ENCODE measurements around the gene GPR3. TPM values are rescaled to one million over a fixed set of nuclear protein-coding genes. Genes with fewer than 3 reads are reported as not detected.

Gene GPR3
- total RNA-seq, 1 experiment from 2014 or later = 0.65 TPM

DNA sequence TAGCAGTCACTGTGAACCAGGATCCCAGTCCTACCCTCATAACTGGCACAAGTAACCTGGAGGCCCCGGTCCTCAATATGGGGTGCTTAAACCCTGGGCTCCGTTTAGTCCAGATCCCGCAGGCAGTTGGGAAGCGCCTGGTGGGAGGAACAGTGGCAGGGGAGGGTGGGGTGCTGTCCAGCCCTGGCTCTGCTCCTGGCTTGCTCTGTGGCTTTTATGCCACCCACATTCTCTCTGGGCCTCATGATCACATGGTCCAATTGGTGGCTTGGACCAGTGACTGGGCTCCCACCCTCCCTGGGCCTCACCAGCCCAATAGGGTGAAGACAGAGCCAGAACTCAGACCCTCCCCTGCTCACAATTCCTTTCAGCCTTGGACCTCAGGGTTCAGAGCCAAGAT lies 12.2 kb upstream of the GPR3 start:
- ChIA-PET CTCF (interaction anchor here (0.6 to 2.0 kb wide), 5 partner anchors 7 to 278 kb away, joined by 3 to 11 read pairs (median 4); partner anchors contain the start of gene MAP3K6), POLR2A (interaction anchor here (0.7 to 1.2 kb wide), 3 partner anchors 12 to 80 kb away, joined by 3 read pairs; partner anchors contain the start of genes GPR3 and MAP3K6)
- no peak for DNase-seq (ENCODE audit: unreplicated experiment)
- TF ChIP-seq, protein P1, sequence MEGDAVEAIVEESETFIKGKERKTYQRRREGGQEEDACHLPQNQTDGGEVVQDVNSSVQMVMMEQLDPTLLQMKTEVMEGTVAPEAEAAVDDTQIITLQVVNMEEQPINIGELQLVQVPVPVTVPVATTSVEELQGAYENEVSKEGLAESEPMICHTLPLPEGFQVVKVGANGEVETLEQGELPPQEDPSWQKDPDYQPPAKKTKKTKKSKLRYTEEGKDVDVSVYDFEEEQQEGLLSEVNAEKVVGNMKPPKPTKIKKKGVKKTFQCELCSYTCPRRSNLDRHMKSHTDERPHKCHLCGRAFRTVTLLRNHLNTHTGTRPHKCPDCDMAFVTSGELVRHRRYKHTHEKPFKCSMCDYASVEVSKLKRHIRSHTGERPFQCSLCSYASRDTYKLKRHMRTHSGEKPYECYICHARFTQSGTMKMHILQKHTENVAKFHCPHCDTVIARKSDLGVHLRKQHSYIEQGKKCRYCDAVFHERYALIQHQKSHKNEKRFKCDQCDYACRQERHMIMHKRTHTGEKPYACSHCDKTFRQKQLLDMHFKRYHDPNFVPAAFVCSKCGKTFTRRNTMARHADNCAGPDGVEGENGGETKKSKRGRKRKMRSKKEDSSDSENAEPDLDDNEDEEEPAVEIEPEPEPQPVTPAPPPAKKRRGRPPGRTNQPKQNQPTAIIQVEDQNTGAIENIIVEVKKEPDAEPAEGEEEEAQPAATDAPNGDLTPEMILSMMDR (IDR thresholded peaks at IDR 0.05; ENCODE audit: unreplicated experiment) = no peak
- Mint-ChIP-seq H3K36me3 (ENCODE audit: insufficient read depth, unreplicated experiment) (no peaks in the 10 kb centered on the region), H3K27me3 (ENCODE audit: insufficient read depth, unreplicated experiment) (no peaks in the 10 kb centered on the region), H3K9me3 (ENCODE audit: unreplicated experiment) (no peaks in the 10 kb centered on the region), H3K4me3 (ENCODE audit: unreplicated experiment) (no peak overlapping the region), H3K4me1 (ENCODE audit: insufficient read depth, unreplicated experiment) (peaks cover 12% of the 10 kb centered on the region), H3K27ac (ENCODE audit: low read depth, unreplicated experiment) (no peak overlapping the region)
- intact Hi-C loops (cut with micrococcal nuclease) = no loop called here
- no TSS peak for BruUV-seq (replicated peaks)

DNA sequence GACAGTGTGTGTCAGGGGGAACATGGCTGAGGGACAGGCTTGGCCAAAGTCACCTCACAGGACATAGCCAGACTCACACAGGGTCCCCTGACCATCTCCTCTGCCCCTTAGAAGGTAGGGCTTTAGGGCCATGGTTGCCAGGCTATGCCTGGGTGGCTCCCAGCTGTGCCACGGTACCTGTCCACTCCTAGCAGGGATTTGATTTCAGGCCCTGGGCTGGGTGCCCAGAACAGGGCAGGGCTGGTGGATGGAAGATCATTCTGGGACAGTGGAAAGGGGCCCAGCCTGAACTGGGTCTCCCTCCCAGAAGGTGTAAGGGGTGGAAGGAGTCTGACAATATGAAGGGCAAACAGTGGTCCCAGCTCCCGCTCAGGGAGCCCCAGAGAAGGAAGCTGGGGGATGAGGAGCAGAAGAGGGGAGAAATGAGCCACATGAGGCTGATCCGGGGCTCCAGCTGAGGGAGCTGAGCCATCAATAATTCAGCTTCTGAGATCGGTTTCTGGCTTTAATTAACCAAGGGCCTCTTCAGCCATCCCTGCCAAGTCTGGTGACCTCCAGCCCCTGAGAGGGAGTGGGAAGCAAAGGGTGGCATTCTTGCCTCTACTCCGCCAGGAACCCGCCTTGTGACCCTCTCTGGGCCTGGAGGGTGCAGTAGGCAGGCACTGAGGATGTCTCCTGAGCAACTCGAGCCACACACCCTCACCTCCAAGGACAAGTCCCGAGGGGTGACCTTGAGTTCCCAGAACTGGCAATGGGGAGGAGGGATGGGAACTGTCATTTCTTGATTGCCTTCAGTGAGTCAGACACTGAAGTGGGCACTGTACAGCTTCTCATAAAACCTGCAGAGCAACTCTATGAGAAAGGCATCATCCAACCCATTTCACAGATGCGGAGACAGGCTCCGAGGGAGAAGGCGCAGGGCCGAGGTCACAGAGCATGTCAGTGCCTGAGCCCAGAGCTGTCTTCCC lies 11.4 kb upstream of the GPR3 start:
- no peak for DNase-seq (ENCODE audit: unreplicated experiment)
- Mint-ChIP-seq H3K27me3 (ENCODE audit: insufficient read depth, unreplicated experiment) (no peaks in the 10 kb centered on the region), H3K9me3 (ENCODE audit: unreplicated experiment) (no peaks in the 10 kb centered on the region), H3K27ac (ENCODE audit: low read depth, unreplicated experiment) (no peak overlapping the region), H3K4me3 (ENCODE audit: unreplicated experiment) (no peak overlapping the region), H3K4me1 (ENCODE audit: insufficient read depth, unreplicated experiment) (peaks cover 12% of the 10 kb centered on the region), H3K36me3 (ENCODE audit: insufficient read depth, unreplicated experiment) (no peaks in the 10 kb centered on the region)
- intact Hi-C loops (cut with micrococcal nuclease) = no loop called here
- ChIA-PET CTCF (interaction anchor here (0.6 to 12.0 kb wide), 8 partner anchors 11 to 279 kb away, joined by 3 to 225 read pairs (median 5); partner anchors contain the start of genes MAP3K6 and SYTL1), POLR2A (interaction anchor here (0.6 to 4.3 kb wide), 4 partner anchors 11 to 67 kb away, joined by 3 to 29 read pairs (median 4); partner anchors contain the start of gene MAP3K6)
- TF ChIP-seq, protein P1 (IDR thresholded peaks at IDR 0.05; ENCODE audit: unreplicated experiment) = no peak
- no TSS peak for BruUV-seq (replicated peaks)

DNA sequence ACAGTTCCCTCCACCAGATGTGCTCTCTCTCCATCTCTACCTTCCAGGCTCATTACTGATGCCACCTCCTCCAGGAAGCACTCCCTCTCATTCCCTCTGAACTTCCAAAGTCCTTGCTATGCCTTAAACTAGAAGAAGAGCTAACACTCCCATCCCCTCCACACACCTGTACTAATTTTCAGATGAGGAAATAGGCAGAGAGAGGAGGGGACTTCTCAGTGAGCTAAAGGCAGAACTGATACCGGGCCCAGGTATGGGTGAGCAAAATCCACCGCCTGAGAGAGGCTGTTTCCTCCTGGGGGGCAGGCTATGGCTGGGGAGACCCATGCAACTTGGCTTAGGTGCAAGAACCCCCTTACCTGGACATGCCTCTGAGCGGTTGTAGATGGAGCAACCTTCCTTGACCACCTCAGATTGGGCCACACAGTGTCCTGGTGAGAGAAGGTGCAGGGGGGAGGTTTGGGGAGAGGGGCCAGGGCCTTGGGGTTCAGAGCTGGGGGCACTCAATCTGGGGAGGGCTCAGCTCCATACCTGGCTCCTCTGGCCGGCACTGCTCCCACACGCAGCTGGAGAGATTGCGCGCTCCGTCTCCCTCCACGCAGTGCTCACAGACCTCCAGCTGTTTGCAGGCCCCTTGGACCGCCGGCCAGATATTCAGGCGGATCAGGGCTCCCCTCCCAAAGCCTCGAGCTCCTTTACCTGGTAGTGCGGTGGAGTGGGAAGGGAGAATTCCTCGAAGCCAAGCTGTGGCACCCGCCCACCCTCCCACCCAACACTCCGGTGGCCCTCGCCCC lies 10.3 kb upstream of the GPR3 start:
- intact Hi-C loops (cut with micrococcal nuclease) = no loop called here
- H3K4me3 Mint-ChIP-seq (ENCODE audit: unreplicated experiment) = no peak overlapping the region

More for the DNA sequence above, 10.3 kb upstream of the GPR3 start:
- BruUV-seq (replicated peaks) = no TSS peak
- DNase-seq (ENCODE audit: unreplicated experiment) = no peak
- H3K36me3 Mint-ChIP-seq (ENCODE audit: insufficient read depth, unreplicated experiment) = no peaks in the 10 kb centered on the region
- no peak overlapping the region for H3K27ac Mint-ChIP-seq (ENCODE audit: low read depth, unreplicated experiment)
- POLR2A ChIA-PET = interaction anchor here (0.5 to 4.3 kb wide), 5 partner anchors 16 to 69 kb away, joined by 3 to 29 read pairs (median 4); partner anchors contain the start of gene MAP3K6
- peaks cover 12% of the 10 kb centered on the region for H3K4me1 Mint-ChIP-seq (ENCODE audit: insufficient read depth, unreplicated experiment)
- no peaks in the 10 kb centered on the region for H3K9me3 Mint-ChIP-seq (ENCODE audit: unreplicated experiment)
- TF ChIP-seq, protein P1 (IDR thresholded peaks at IDR 0.05; ENCODE audit: unreplicated experiment) = no peak
- CTCF ChIA-PET = interaction anchor here (0.6 to 12.0 kb wide), 12 partner anchors 9 to 285 kb away, joined by 3 to 225 read pairs (median 4); partner anchors contain the start of genes MAP3K6 and SYTL1
- no peaks in the 10 kb centered on the region for H3K27me3 Mint-ChIP-seq (ENCODE audit: insufficient read depth, unreplicated experiment)
